Vagina (tissue), 2 donors: ENCODE measurements around the gene ST7. TPM values are rescaled to one million over a fixed set of nuclear protein-coding genes. Genes with fewer than 3 reads are reported as not detected.
"Not testable (repeated sequence)": the region's sequence is repeated elsewhere in the genome, so short reads cannot be mapped to it uniquely, and the experiment has no call there.

ENCODE experiments used
- DNase-seq, 2 donors: peaks; one replicate each; pipeline ENCODE4 v3.0.0-alpha.2; 2017; ENCODE audit errors: extremely low spot score in 2 of 2
- H3K27ac ChIP-seq: fragments of 200-600 bp; sonication (generic); one replicate; pipeline ENCODE4 v1.5.1; 2019
- H3K27me3 ChIP-seq: fragments of 200-600 bp; sonication (generic); one replicate; pipeline ENCODE4 v1.5.1; 2019
- H3K36me3 ChIP-seq, 2 donors: fragments of 200-600 bp; sonication (generic); one replicate each; pipeline ENCODE4 v1.5.1; 2017 to 2019
- H3K4me1 ChIP-seq: fragments of 200-600 bp; sonication (generic); one replicate; pipeline ENCODE4 v1.5.1; 2019
- H3K4me3 ChIP-seq, 2 donors: fragments of 200-600 bp; sonication (generic); 1 replicate in 1 of 2; 2 replicates in 1 of 2; pipeline ENCODE4 v1.5.1; 2016 to 2019
- H3K9me3 ChIP-seq: fragments of 200-600 bp; sonication (generic); one replicate; pipeline ENCODE4 v1.5.1; 2019
- POLR2A ChIP-seq, 2 donors: fragments of 450-650 bp; IDR thresholded peaks; one replicate each; pipeline ENCODE4 v1.6.1; 2017; ENCODE audit warnings: antibody characterized with exemption in 2 of 2, mild to moderate bottlenecking in 2 of 2, moderate library complexity in 2 of 2
- POLR2AphosphoS5 ChIP-seq, 2 donors: sonication (generic); formaldehyde crosslinking; IDR thresholded peaks; one replicate each; pipeline ENCODE4 v1.9.0; 2017; ENCODE audit warnings: antibody characterized with exemption in 2 of 2, mild to moderate bottlenecking in 2 of 2, low read depth in 1 of 2; ENCODE audit not compliant: insufficient read depth in 1 of 2
- intact Hi-C: fragments of 100-400 bp; cut with DNase I; formaldehyde crosslinking; loops from one replicate; pipeline ENCODE4 v1.15.1; 2023
- total RNA-seq: library from RNA; depleted of rRNA; stranded (reverse); fragments of >200 nt; gene quantifications from one replicate; pipeline ENCODE4 v1.2.3, GENCODE V29; 2016
- TF ChIP-seq, protein P1 (sequence below), 3 experiments: fragments of 450-650 bp in 2 of 3; fragments of 200-600 bp in 1 of 3; sonication (generic) in 1 of 3; IDR thresholded peaks; one replicate each; pipeline ENCODE4 v1.5.1; 2017 to 2019; ENCODE audit warnings: antibody characterized with exemption in 3 of 3, mild to moderate bottlenecking in 2 of 3, moderate library complexity in 2 of 3

Gene ST7
- total RNA-seq, 1 donor from 2014 or later: 15.2 TPM

DNA sequence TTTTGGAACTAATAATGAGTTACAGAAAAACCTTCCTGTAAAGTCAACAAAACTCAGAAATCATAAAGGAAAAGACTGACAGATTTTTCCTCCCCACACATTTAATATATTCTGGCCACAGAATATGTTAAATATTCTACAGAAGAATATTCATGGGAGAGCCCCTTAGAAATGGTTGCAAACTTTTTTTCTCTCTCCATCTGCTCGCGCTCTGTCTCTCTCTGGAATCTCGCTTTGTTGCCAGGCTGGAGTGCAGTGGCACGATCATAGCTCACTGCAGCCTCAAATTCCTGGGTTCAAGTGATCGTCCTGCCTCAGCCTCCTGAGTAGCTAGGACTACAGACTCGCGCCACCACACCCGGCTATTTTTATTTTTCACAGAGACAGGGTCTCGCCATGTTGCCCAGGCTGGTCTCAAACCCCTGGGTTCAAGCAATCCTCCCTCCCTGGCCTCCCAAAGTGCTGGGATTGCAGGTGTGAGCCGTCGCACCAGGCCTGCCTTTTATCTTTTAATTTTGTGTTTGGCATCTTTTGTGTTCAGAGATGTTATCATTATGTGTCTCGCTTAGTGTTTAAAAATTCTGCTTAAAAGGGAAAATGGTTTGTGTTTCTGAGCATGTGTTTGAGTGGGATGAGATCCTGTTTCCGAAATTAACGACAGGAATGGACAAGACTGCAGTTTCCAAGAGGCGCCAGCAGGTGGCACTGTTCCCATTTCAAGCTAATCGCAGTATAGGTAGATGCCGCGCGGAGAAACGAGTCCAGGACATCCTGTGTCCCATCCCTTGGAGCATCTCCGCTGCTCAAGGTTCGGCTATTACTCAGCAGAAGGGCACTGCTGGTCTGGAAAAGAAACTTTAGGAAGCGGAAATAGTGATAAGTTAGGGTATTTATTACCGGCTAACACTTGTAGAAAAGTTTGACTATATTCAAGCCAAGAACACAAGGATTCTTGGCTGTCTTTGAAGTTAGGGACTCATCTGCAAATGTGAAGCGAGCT is 23.1 kb upstream of the ST7 start:
- Histone ChIP-seq H3K27ac (no peak overlapping the region), H3K4me1 (no peaks in the 10 kb centered on the region), H3K27me3 (no peaks in the 10 kb centered on the region), H3K4me3 (no peak overlapping the region), H3K9me3 (no peaks in the 10 kb centered on the region), H3K36me3 (no peaks in the 10 kb centered on the region)
- DNase-seq: peak in 1 of 2 donors; percentile 90
- TF ChIP-seq POLR2AphosphoS5 (IDR thresholded peaks at IDR 0.05; ENCODE audit: insufficient read depth in 1 of 2, low read depth in 1 of 2): peak in 1 of 2 donors; percentile 48
- no peak for TF ChIP-seq POLR2A (IDR thresholded peaks at IDR 0.05)
- TF ChIP-seq, protein P1, sequence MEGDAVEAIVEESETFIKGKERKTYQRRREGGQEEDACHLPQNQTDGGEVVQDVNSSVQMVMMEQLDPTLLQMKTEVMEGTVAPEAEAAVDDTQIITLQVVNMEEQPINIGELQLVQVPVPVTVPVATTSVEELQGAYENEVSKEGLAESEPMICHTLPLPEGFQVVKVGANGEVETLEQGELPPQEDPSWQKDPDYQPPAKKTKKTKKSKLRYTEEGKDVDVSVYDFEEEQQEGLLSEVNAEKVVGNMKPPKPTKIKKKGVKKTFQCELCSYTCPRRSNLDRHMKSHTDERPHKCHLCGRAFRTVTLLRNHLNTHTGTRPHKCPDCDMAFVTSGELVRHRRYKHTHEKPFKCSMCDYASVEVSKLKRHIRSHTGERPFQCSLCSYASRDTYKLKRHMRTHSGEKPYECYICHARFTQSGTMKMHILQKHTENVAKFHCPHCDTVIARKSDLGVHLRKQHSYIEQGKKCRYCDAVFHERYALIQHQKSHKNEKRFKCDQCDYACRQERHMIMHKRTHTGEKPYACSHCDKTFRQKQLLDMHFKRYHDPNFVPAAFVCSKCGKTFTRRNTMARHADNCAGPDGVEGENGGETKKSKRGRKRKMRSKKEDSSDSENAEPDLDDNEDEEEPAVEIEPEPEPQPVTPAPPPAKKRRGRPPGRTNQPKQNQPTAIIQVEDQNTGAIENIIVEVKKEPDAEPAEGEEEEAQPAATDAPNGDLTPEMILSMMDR (IDR thresholded peaks at IDR 0.05): peak; percentile 74 to 88 (median 85)
- intact Hi-C loops: loop anchor here (5.0 kb wide), 1 partner anchor 197 kb away; no protein-coding TSS in a partner anchor

DNA sequence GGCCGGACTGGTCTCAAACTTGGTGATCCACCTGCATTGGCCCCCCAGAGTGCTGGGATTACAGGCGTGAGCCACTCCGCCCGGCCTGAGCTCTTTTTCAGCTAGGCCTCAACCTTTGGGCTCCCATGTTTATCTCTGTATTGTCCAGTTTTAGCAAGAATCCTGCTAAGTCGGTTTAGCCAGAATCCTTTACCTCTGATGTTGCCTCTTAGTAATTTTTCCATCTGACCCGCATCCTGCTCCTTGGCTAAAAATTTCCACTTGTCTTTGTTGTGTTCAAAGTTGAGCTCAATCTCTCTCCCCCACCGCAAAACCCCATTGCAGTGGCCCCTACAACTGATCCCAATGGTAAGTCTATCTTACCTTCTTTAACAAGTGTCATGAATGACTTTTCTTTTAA is 20.7 kb upstream of the ST7 start:
- no peaks in the 10 kb centered on the region for H3K36me3 ChIP-seq
- H3K4me1 ChIP-seq: no peaks in the 10 kb centered on the region
- intact Hi-C loops: loop anchor here (5.0 kb wide), 1 partner anchor 195 kb away; no protein-coding TSS in a partner anchor
- DNase-seq: no peak
- H3K4me3 ChIP-seq: no peak overlapping the region
- TF ChIP-seq POLR2AphosphoS5 (IDR thresholded peaks at IDR 0.05; ENCODE audit: insufficient read depth in 1 of 2, low read depth in 1 of 2): no peak
- no peak for TF ChIP-seq POLR2A (IDR thresholded peaks at IDR 0.05)
- TF ChIP-seq, protein P1 (IDR thresholded peaks at IDR 0.05): no peak
- no peak overlapping the region for H3K27ac ChIP-seq
- H3K27me3 ChIP-seq: no peaks in the 10 kb centered on the region
- no peaks in the 10 kb centered on the region for H3K9me3 ChIP-seq

DNA sequence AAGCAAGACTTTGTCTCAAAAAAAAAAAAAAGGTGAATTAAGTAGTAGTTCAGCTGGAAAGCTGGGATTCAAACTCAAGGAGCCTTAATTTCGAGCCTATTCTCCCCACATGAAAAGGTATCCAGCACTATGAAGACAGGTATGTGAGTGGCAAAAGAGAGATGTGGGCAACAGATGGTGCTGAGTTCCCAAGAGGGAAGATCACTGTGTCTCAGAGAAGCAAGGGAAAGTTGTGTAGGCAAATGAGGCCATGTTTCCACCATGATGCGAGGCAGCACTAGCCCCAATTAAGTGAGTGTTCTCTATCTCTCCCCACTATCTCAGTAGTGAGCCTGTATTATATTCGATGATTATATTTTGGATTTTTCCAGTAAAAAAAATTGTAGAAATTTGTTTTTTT is 19.8 kb upstream of the ST7 start:
- no peak overlapping the region for H3K4me3 ChIP-seq
- TF ChIP-seq POLR2A (IDR thresholded peaks at IDR 0.05): no peak
- TF ChIP-seq, protein P1 (IDR thresholded peaks at IDR 0.05): no peak
- TF ChIP-seq POLR2AphosphoS5 (IDR thresholded peaks at IDR 0.05; ENCODE audit: insufficient read depth in 1 of 2, low read depth in 1 of 2): no peak
- intact Hi-C loops: loop anchor here (5.0 kb wide), 1 partner anchor 194 kb away; no protein-coding TSS in a partner anchor

DNA sequence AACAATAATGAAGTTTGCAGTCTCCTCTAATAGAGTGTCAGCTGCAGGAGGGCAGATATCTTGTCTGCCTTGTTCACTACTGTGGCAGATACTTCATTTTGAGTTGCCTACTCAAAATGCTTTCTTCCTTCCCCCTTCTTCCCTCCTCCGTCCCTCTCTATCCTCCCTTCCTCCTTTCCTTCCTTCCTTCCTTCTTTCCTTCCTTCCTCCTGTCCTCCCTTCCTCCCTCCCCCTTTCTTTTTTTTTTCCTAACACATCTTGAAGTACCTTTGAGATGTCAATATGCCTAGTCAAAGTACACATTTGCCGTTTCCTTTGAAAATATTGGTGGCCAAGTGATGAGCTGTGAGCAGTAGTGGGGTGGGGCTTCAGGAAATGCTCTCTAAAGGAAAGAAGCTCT is 18.7 kb upstream of the ST7 start:
- DNase-seq: no peak
- no peaks in the 10 kb centered on the region for H3K4me1 ChIP-seq
- TF ChIP-seq POLR2A (IDR thresholded peaks at IDR 0.05) (no peak), POLR2AphosphoS5 (IDR thresholded peaks at IDR 0.05; ENCODE audit: insufficient read depth in 1 of 2, low read depth in 1 of 2) (no peak)
- TF ChIP-seq, protein P1 (IDR thresholded peaks at IDR 0.05): no peak
- intact Hi-C loops: loop anchor here (5.0 kb wide), 1 partner anchor 193 kb away; no protein-coding TSS in a partner anchor
- H3K4me3 ChIP-seq: no peak overlapping the region
- no peak overlapping the region for H3K27ac ChIP-seq
- H3K27me3 ChIP-seq: no peaks in the 10 kb centered on the region
- no peaks in the 10 kb centered on the region for H3K36me3 ChIP-seq
- H3K9me3 ChIP-seq: no peaks in the 10 kb centered on the region

More for the DNA sequence above, 19.8 kb upstream of the ST7 start:
- no peak overlapping the region for H3K27ac ChIP-seq
- H3K36me3 ChIP-seq: no peaks in the 10 kb centered on the region
- no peaks in the 10 kb centered on the region for H3K9me3 ChIP-seq
- no peaks in the 10 kb centered on the region for H3K4me1 ChIP-seq
- no peak for DNase-seq
- no peaks in the 10 kb centered on the region for H3K27me3 ChIP-seq

DNA sequence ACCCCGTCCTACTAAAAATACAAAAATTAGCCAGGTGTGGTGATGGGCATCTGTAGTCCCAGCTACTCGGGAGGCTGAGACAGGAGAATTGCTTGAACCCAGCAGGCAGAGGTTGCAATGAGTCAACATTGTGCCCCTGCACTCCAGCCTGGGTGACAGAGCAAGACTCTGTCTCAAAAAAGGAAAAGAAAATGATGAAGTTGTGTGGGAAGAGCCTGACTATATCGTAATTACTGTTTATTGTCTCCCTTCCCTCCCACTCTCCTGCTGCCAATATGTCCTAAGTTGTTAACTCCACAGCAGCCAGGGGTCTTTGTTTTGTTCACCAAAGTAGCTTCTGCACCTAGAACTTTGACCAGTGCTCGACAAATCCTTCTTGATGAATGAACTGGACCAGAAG is 16.5 kb upstream of the ST7 start:
- H3K27me3 ChIP-seq, intact Hi-C loops, H3K27ac ChIP-seq, H3K4me1 ChIP-seq, H3K4me3 ChIP-seq, DNase-seq, H3K36me3 ChIP-seq, H3K9me3 ChIP-seq: not testable (repeated sequence)
